ENCODE measurements around the gene MOB3C. TPM values are rescaled to one million over a fixed set of nuclear protein-coding genes. Genes with fewer than 3 reads are reported as not detected.

The MOB3C gene
- polyA plus RNA-seq, 1 of the 3 experiments (the other 2 are of a cell fraction), result 8.6 TPM

DNA sequence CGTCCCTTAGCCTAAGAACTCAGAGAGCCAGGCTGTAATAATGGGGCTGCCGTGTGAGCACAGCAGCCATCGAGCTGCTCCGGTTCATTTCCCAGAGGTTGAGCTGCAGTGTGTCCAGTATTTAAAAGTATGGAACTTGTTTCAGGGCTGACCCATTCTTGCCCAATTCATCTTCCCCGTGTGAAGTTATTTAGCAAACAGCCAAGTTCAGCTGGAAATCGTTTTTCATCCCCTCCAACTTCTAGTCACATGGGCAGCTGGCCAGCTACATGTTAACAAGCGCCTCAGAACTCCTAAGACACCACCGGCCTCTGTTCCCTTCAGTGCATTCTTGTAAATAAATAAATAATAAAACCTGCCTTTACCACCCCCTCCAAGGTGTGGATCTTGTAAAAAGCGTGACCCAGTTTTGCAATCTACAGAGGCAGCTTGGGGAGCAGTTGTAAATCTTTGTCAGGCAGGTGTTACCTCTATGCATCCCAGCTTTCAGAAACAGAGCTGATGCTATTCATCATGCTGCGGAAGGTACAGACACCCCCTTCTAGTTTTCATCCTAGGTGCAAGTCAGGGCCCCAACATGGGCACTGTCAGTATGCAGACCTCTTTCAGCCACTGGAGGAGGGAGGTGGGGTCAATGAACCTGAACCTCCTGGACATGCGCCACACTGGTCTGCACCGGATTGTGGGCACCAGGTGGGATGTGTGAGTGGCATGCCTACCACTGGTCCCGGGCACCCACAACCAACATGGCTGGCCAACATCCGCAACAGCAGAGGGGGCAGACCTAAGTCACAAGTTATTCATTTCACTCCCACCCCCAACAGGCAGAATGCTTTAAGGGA lies 46.5 kb downstream of the MOB3C start:
- CTCF ChIA-PET, result interaction anchor here (0.7 to 1.9 kb wide), 2 partner anchors 123 to 155 kb away, joined by 3 to 8 read pairs; no protein-coding TSS in a partner anchor
- peaks cover 6 to 18% of the 10 kb centered on the region in 2 experiments for H3K36me3 ChIP-seq (replicated peaks in 1 of 2; ENCODE audit: control insufficient read depth in 1 of 2, insufficient read depth in 2 of 2, low read length in 1 of 2)
- no peaks in the 10 kb centered on the region for H3K9me2 ChIP-seq
- POLR2A ChIA-PET, result no interaction called here
- no peaks in the 10 kb centered on the region for H3K9me3 ChIP-seq
- H2AFZ ChIP-seq (ENCODE audit: low read depth), result no peak overlapping the region
- no peaks in the 10 kb centered on the region for H4K20me1 ChIP-seq (ENCODE audit: insufficient read depth)
- H3K4me2 ChIP-seq, result no peak overlapping the region
- H3K79me2 ChIP-seq (ENCODE audit: insufficient read depth), result no peaks in the 10 kb centered on the region
- H3K27ac ChIP-seq (ENCODE audit: low read depth in 2 of 2, low read length in 1 of 2), result no peak overlapping the region
- H3K9ac ChIP-seq, result no peak overlapping the region
- no peak for TF ChIP-seq SMC3 (IDR thresholded peaks at IDR 0.05; ENCODE audit: low read depth, low read length)
- TF ChIP-seq, protein P1, sequence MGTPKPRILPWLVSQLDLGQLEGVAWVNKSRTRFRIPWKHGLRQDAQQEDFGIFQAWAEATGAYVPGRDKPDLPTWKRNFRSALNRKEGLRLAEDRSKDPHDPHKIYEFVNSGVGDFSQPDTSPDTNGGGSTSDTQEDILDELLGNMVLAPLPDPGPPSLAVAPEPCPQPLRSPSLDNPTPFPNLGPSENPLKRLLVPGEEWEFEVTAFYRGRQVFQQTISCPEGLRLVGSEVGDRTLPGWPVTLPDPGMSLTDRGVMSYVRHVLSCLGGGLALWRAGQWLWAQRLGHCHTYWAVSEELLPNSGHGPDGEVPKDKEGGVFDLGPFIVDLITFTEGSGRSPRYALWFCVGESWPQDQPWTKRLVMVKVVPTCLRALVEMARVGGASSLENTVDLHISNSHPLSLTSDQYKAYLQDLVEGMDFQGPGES (IDR thresholded peaks at IDR 0.05; ENCODE audit: low read depth, low read length), result no peak
- TF ChIP-seq, protein P2, sequence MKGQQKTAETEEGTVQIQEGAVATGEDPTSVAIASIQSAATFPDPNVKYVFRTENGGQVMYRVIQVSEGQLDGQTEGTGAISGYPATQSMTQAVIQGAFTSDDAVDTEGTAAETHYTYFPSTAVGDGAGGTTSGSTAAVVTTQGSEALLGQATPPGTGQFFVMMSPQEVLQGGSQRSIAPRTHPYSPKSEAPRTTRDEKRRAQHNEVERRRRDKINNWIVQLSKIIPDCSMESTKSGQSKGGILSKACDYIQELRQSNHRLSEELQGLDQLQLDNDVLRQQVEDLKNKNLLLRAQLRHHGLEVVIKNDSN (IDR thresholded peaks at IDR 0.05; ENCODE audit: borderline replicate concordance, low read depth), result no peak
- TF ChIP-seq, protein P3, sequence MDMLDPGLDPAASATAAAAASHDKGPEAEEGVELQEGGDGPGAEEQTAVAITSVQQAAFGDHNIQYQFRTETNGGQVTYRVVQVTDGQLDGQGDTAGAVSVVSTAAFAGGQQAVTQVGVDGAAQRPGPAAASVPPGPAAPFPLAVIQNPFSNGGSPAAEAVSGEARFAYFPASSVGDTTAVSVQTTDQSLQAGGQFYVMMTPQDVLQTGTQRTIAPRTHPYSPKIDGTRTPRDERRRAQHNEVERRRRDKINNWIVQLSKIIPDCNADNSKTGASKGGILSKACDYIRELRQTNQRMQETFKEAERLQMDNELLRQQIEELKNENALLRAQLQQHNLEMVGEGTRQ (IDR thresholded peaks at IDR 0.05; ENCODE audit: borderline replicate concordance, low read depth, low read length), result no peak
- no peak for TF ChIP-seq CHD2 (IDR thresholded peaks at IDR 0.05; ENCODE audit: low read length, partially characterized antibody)
- TF ChIP-seq, protein P4, sequence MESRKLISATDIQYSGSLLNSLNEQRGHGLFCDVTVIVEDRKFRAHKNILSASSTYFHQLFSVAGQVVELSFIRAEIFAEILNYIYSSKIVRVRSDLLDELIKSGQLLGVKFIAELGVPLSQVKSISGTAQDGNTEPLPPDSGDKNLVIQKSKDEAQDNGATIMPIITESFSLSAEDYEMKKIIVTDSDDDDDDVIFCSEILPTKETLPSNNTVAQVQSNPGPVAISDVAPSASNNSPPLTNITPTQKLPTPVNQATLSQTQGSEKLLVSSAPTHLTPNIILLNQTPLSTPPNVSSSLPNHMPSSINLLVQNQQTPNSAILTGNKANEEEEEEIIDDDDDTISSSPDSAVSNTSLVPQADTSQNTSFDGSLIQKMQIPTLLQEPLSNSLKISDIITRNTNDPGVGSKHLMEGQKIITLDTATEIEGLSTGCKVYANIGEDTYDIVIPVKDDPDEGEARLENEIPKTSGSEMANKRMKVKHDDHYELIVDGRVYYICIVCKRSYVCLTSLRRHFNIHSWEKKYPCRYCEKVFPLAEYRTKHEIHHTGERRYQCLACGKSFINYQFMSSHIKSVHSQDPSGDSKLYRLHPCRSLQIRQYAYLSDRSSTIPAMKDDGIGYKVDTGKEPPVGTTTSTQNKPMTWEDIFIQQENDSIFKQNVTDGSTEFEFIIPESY (IDR thresholded peaks at IDR 0.05; ENCODE audit: borderline replicate concordance, low read depth), result no peak
- TF ChIP-seq TAF1 (IDR thresholded peaks at IDR 0.05; ENCODE audit: borderline replicate concordance, low read depth, low read length), result no peak
- no peak for TF ChIP-seq NFIC (IDR thresholded peaks at IDR 0.05; ENCODE audit: borderline replicate concordance)
- no peak for TF ChIP-seq SIN3A (IDR thresholded peaks at IDR 0.05; ENCODE audit: borderline replicate concordance, low read depth, low read length)
- TF ChIP-seq, protein P5, sequence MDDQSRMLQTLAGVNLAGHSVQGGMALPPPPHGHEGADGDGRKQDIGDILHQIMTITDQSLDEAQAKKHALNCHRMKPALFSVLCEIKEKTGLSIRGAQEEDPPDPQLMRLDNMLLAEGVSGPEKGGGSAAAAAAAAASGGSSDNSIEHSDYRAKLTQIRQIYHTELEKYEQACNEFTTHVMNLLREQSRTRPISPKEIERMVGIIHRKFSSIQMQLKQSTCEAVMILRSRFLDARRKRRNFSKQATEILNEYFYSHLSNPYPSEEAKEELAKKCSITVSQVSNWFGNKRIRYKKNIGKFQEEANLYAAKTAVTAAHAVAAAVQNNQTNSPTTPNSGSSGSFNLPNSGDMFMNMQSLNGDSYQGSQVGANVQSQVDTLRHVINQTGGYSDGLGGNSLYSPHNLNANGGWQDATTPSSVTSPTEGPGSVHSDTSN (IDR thresholded peaks at IDR 0.05), result no peak
- TF ChIP-seq, protein P6, sequence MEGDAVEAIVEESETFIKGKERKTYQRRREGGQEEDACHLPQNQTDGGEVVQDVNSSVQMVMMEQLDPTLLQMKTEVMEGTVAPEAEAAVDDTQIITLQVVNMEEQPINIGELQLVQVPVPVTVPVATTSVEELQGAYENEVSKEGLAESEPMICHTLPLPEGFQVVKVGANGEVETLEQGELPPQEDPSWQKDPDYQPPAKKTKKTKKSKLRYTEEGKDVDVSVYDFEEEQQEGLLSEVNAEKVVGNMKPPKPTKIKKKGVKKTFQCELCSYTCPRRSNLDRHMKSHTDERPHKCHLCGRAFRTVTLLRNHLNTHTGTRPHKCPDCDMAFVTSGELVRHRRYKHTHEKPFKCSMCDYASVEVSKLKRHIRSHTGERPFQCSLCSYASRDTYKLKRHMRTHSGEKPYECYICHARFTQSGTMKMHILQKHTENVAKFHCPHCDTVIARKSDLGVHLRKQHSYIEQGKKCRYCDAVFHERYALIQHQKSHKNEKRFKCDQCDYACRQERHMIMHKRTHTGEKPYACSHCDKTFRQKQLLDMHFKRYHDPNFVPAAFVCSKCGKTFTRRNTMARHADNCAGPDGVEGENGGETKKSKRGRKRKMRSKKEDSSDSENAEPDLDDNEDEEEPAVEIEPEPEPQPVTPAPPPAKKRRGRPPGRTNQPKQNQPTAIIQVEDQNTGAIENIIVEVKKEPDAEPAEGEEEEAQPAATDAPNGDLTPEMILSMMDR (IDR thresholded peaks at IDR 0.05), result no peak
- no peak for TF ChIP-seq RXRA (IDR thresholded peaks at IDR 0.05; ENCODE audit: borderline replicate concordance, low read depth)
- no peak for TF ChIP-seq ELF1 (IDR thresholded peaks at IDR 0.05)
- no peak for TF ChIP-seq RFX5 (IDR thresholded peaks at IDR 0.05; ENCODE audit: low read length)
- TF ChIP-seq EZH2phosphoT487 (IDR thresholded peaks at IDR 0.05; ENCODE audit: borderline replicate concordance, low read depth), result no peak
- no peak for TF ChIP-seq RCOR1 (IDR thresholded peaks at IDR 0.05; ENCODE audit: low read length)
- TF ChIP-seq FOXM1 (IDR thresholded peaks at IDR 0.05; ENCODE audit: low read depth), result no peak
- TF ChIP-seq, protein P7, sequence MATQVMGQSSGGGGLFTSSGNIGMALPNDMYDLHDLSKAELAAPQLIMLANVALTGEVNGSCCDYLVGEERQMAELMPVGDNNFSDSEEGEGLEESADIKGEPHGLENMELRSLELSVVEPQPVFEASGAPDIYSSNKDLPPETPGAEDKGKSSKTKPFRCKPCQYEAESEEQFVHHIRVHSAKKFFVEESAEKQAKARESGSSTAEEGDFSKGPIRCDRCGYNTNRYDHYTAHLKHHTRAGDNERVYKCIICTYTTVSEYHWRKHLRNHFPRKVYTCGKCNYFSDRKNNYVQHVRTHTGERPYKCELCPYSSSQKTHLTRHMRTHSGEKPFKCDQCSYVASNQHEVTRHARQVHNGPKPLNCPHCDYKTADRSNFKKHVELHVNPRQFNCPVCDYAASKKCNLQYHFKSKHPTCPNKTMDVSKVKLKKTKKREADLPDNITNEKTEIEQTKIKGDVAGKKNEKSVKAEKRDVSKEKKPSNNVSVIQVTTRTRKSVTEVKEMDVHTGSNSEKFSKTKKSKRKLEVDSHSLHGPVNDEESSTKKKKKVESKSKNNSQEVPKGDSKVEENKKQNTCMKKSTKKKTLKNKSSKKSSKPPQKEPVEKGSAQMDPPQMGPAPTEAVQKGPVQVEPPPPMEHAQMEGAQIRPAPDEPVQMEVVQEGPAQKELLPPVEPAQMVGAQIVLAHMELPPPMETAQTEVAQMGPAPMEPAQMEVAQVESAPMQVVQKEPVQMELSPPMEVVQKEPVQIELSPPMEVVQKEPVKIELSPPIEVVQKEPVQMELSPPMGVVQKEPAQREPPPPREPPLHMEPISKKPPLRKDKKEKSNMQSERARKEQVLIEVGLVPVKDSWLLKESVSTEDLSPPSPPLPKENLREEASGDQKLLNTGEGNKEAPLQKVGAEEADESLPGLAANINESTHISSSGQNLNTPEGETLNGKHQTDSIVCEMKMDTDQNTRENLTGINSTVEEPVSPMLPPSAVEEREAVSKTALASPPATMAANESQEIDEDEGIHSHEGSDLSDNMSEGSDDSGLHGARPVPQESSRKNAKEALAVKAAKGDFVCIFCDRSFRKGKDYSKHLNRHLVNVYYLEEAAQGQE (IDR thresholded peaks at IDR 0.05; ENCODE audit: low read depth, low read length), result no peak
- no peaks in the 10 kb centered on the region for H3K27me3 ChIP-seq (ENCODE audit: insufficient read depth)
- H3K4me1 ChIP-seq (ENCODE audit: control insufficient read depth in 1 of 2, insufficient read depth in 2 of 2, low read depth in 1 of 2, low read length in 1 of 2), result peaks cover 0 to 8% of the 10 kb centered on the region in 2 experiments; a peak in 1 of 4 replicates
- 86% methylated on average over 10 of the region's 14 CpGs for WGBS (ENCODE audit: low lambda C conversion rate)
- H3F3A ChIP-seq (replicated peaks; ENCODE audit: insufficient read depth), result no peaks in the 10 kb centered on the region
- DNase-seq, result no peak
- H3K4me3 ChIP-seq (ENCODE audit: low read depth in 2 of 2, low read length in 1 of 2), result no peak overlapping the region
